ENCODE results near the gene GRIN3A.

DNA sequence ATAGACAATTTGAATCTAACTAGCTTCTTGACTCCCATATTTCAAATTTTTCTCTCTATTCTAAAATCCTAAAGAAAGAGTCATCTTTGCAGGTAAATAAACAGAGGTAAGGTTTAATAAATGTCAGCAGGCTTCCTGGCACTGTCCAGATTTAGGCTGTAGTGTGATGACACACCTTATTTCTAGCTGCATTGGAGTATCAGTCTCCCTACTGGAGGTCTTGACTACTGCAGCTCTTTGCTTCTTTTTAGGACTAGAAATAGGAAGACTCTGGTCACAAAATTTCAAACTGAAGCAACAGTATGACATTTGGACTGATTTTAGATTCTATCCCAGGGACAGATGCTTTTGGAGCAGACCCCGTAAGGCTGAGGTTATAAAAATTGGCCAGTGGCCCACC is 103.0 kb downstream of the GRIN3A start:
- TF ChIP-seq GATA2 (IDR thresholded peaks at IDR 0.05; ENCODE audit: low read depth, low read length) (no peak), GATA3 (IDR thresholded peaks at IDR 0.05; ENCODE audit: low read depth, low read length) (no peak)
